C4-2B (cell line): ENCODE measurements around the gene G2E3.

Experiments
- ZFX ChIP-seq: fragments of 450-650 bp; IDR thresholded peaks from 2 replicates; pipeline ENCODE4 v1.6.1; 2017
- TF ChIP-seq, protein P1 (sequence below): fragments of 450-650 bp; conservative IDR thresholded peaks from 2 replicates; pipeline ENCODE4 v1.5.1; 2017; ENCODE audit warnings: mild to moderate bottlenecking

DNA sequence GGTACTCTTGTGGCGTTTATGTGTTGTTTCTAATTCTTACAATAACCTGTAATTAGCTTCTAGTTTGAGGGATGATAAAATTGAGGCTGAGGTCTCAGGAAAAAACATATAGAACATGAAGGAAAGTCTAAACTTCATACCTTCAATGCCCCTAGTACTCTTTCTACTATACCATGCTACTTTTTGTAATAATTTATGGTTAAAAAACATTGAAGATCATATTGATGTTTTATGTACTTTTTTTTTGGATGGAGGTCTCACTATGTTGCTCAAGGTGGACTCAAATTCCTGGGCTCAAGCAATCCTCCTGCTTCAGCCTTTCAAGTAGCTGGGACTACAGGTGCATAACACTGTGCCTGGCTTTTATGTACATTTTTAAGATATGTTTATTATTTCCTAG is 13.8 kb downstream of the G2E3 start:
- TF ChIP-seq, protein P1, sequence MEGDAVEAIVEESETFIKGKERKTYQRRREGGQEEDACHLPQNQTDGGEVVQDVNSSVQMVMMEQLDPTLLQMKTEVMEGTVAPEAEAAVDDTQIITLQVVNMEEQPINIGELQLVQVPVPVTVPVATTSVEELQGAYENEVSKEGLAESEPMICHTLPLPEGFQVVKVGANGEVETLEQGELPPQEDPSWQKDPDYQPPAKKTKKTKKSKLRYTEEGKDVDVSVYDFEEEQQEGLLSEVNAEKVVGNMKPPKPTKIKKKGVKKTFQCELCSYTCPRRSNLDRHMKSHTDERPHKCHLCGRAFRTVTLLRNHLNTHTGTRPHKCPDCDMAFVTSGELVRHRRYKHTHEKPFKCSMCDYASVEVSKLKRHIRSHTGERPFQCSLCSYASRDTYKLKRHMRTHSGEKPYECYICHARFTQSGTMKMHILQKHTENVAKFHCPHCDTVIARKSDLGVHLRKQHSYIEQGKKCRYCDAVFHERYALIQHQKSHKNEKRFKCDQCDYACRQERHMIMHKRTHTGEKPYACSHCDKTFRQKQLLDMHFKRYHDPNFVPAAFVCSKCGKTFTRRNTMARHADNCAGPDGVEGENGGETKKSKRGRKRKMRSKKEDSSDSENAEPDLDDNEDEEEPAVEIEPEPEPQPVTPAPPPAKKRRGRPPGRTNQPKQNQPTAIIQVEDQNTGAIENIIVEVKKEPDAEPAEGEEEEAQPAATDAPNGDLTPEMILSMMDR = no peak
- TF ChIP-seq ZFX = no peak
